Hematopoietic multipotent progenitor cell (in vitro differentiated cells): ENCODE results near the gene PPIE. TPM values are rescaled to one million over a fixed set of nuclear protein-coding genes. Genes with fewer than 3 reads are reported as not detected.

Experiments used
- DNase-seq, 3 donors: peaks; one replicate each; pipeline ENCODE4 v3.0.0-alpha.2; 2011 to 2015; ENCODE audit warnings: low read depth in 2 of 3, low spot score in 2 of 3
- small RNA-seq: library from RNA; depleted of rRNA; stranded (forward); fragments of <200 nt; gene quantifications from one replicate; pipeline ENCODE3, GENCODE V24; 2012
- total RNA-seq: library from RNA; depleted of rRNA; stranded (reverse); fragments of >200 nt; gene quantifications from one replicate; pipeline ENCODE4 v1.2.3, GENCODE V29; 2012

The PPIE gene
- total RNA-seq, 1 donor: 29.9 TPM

- DNase-seq: no peak
These were observed 61.8 kb downstream of the PPIE start for GRCh38 chr1:39800471-39800835.

- DNase-seq: no peak
These were observed 64.0 kb downstream of the PPIE start for GRCh38 chr1:39802496-39803260.

- DNase-seq: no peak
These were observed 66.7 kb downstream of the PPIE start for GRCh38 chr1:39805385-39805784.

GRCh38 chr1:39808784-39809517, 70.3 kb downstream of the PPIE start:
- DNase-seq: no peak

- no peak for DNase-seq
These were observed 74.2 kb downstream of the PPIE start for GRCh38 chr1:39812913-39813312.

Small RNA genes within 50 kb of the gene (small RNA-seq; reads per million reads assigned to genes)
- gene AL033527.1: not detected
- not detected for gene RNU7-121P

Other genes with a start within 250 kb of the PPIE start
- gene BMP8A, start 247.2 kb upstream of the PPIE start, total RNA-seq: 0.27 TPM
- gene PABPC4, start 162.1 kb upstream of the PPIE start, total RNA-seq: 137 TPM
- 1.6 TPM for gene HEYL, start 99.2 kb upstream of the PPIE start, total RNA-seq
- not detected for gene NT5C1A, start 66.8 kb upstream of the PPIE start, total RNA-seq
- gene HPCAL4, start 47.4 kb upstream of the PPIE start, total RNA-seq: 0.27 TPM
- gene OXCT2, start 32.5 kb downstream of the PPIE start, total RNA-seq: 1.6 TPM
- 0.27 TPM for gene BMP8B, start 50.0 kb downstream of the PPIE start, total RNA-seq
- gene TRIT1, start 144.6 kb downstream of the PPIE start, total RNA-seq: 22.9 TPM
- 0.27 TPM for gene MYCL, start 163.0 kb downstream of the PPIE start, total RNA-seq
- gene MFSD2A, start 216.3 kb downstream of the PPIE start, total RNA-seq: 2.4 TPM